Stimulated activated effector memory CD8-positive, alpha-beta T cell treated with anti-CD3 and anti-CD28 coated beads, Interleukin-12 subunit alpha, Interleukin-12 subunit beta, amount 100 ng/mL, for 72 hours (primary cell): ENCODE data around the gene PREX1.
"Not testable (repeated sequence)": the region's sequence is repeated elsewhere in the genome, so short reads cannot be mapped to it uniquely, and the experiment has no call there.

ENCODE experiments used
- ATAC-seq: fragments of 150-1000 bp; cut with Tn5 transposase; 2 replicates; pipeline ENCODE4 v1.10.0; 2021
- DNase-seq, 2 donors: peaks; one replicate each; pipeline ENCODE4 v3.0.0; 2021 to 2022; ENCODE audit warnings: low spot score in 2 of 2
- H3K27ac Mint-ChIP-seq: one replicate; pipeline ENCODE4 v1.8.0; 2022; ENCODE audit warnings: mild to moderate bottlenecking, mixed read lengths
- H3K36me3 Mint-ChIP-seq: one replicate; pipeline ENCODE4 v1.8.0; 2022; ENCODE audit warnings: mild to moderate bottlenecking, mixed read lengths
- H3K4me1 Mint-ChIP-seq: one replicate; pipeline ENCODE4 v1.8.0; 2022; ENCODE audit warnings: mixed read lengths
- H3K4me3 Mint-ChIP-seq: one replicate; pipeline ENCODE4 v1.8.0; 2022; ENCODE audit warnings: mild to moderate bottlenecking, mixed read lengths
- H3K9me3 Mint-ChIP-seq: one replicate; pipeline ENCODE4 v1.8.0; 2022; ENCODE audit warnings: mixed read lengths

Gene PREX1

DNA sequence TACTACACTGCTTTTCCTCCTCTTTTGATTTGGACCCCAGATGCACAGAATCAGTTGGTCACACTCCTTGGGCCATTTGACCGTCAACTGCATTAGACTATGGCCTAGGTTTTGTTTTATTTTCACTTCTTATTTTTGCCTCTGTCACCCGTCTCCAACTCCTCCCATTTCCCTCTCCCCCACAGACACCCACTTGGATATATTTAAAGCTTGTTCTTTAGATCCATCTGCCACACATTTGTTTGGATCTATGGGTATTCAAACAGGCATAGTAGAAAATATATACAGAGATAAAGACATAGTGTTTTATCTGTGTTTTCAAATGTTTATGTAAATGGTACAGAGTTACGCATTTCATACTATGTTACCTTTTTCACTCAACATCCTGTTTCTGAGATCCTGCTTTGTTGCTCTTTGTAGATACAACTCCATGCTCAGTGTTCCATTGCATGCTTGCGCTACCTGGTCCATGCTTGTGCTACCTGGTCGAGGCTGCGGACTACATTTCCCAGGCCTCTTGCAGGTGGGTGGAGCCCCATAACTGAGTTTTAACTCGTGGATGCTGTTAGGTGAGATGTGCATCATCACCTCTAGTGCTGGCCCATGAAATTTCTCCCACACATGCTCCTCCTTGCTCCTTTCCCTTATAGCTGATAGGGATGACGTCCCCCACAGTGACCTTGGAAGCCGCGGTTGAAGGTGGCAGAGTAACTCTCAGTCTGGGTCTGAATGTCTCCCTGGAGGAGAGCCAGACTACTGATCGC, 11.5 kb upstream of the PREX1 start:
- no peak overlapping the region for H3K4me3 Mint-ChIP-seq
- DNase-seq (no peak), ATAC-seq (no peak)
- H3K4me1 Mint-ChIP-seq, result peaks cover 12% of the 10 kb centered on the region
- H3K36me3 Mint-ChIP-seq, result no peaks in the 10 kb centered on the region
- no peaks in the 10 kb centered on the region for H3K9me3 Mint-ChIP-seq
- no peak overlapping the region for H3K27ac Mint-ChIP-seq

DNA sequence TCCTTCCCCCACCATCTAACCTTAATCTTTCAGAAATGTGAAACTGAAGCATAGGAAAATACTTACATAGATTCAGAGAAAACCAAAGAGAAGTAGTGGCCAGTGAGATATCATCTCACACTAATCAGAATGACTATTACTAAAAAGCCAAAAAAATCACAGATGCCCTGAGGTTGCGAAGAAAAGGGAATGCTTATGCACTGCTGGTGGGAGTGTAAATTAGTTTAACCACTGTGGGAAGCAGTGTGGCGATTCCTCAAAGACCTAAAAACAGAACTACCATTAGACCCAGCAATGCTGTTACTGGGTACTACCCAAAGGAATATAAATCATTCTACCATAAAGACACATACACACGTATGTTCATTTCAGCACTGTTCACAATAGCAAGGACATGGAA, 9.2 kb upstream of the PREX1 start:
- Mint-ChIP-seq H3K27ac (no peak overlapping the region), H3K9me3 (no peaks in the 10 kb centered on the region), H3K4me3 (no peak overlapping the region), H3K36me3 (no peaks in the 10 kb centered on the region), H3K4me1 (peaks cover 12% of the 10 kb centered on the region)
- ATAC-seq (no peak), DNase-seq (no peak)

DNA sequence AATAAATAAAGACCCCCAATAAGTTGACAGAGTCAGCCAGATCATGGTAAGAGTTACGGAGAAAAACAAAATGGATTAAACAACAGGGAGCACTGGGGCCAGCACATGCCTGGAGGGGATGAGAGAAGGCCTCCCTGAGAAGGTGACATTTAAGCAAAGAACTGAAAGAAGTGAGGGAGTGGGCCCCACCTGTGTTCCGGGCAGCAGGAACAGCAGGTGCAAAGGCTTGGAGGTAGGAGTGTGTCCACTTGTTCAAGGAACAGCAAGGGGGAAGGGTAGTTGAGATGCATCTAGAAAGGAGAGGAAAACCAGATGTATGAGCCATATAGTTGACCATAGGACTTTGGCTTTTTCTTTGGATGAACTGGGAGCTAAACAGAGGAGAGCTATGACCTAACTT, 7.6 kb upstream of the PREX1 start:
- H3K36me3 Mint-ChIP-seq, result no peaks in the 10 kb centered on the region
- ATAC-seq (no peak), DNase-seq (no peak)
- no peaks in the 10 kb centered on the region for H3K9me3 Mint-ChIP-seq
- H3K27ac Mint-ChIP-seq, result peak overlapping the region; percentile 50
- no peak overlapping the region for H3K4me3 Mint-ChIP-seq
- H3K4me1 Mint-ChIP-seq, result peaks cover 12% of the 10 kb centered on the region

DNA sequence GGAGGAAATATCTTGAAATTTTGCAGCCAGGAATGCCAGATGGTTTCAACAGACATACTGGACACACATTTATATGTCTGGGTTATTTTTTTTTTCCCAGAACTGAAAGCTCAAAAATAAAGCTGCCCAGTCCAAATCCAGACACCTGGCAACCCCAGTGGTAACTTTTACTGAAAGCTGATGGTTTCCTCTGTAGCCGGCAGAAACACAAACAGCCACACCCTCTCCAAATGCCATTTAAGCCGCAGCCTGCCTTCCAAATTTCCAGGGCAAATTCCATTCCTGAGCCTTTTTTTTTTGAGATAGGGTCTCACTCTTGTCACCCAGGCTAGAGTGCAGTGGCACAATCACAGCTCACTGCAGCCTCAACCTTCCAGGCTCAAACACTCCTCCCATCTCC, 6.5 kb upstream of the PREX1 start:
- Mint-ChIP-seq H3K4me1 (peaks cover 12% of the 10 kb centered on the region), H3K27ac (no peak overlapping the region), H3K36me3 (no peaks in the 10 kb centered on the region), H3K4me3 (no peak overlapping the region), H3K9me3 (no peaks in the 10 kb centered on the region)
- no peak for ATAC-seq
- no peak for DNase-seq

DNA sequence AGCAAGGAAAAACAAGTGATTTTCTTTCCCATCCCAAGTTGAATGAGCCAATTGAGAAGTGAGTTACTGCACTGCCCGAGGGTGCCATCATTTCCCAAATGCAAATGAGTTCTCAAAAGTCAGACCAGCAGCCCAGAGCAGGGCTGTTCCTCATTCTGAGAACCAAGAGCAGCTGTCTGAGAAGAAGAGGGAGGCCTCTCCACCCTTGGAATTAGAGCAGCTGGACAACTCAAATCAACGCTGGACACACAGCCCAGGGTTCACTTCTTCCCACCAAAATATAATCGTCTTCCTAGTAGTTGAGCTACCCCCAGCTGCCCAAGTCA, 4.6 kb upstream of the PREX1 start:
- H3K9me3 Mint-ChIP-seq, result no peaks in the 10 kb centered on the region
- no peak for ATAC-seq
- no peaks in the 10 kb centered on the region for H3K36me3 Mint-ChIP-seq
- H3K27ac Mint-ChIP-seq, result peak overlapping the region; percentile 21
- H3K4me3 Mint-ChIP-seq, result no peak overlapping the region
- peaks cover 21% of the 10 kb centered on the region for H3K4me1 Mint-ChIP-seq
- DNase-seq, result no peak

DNA sequence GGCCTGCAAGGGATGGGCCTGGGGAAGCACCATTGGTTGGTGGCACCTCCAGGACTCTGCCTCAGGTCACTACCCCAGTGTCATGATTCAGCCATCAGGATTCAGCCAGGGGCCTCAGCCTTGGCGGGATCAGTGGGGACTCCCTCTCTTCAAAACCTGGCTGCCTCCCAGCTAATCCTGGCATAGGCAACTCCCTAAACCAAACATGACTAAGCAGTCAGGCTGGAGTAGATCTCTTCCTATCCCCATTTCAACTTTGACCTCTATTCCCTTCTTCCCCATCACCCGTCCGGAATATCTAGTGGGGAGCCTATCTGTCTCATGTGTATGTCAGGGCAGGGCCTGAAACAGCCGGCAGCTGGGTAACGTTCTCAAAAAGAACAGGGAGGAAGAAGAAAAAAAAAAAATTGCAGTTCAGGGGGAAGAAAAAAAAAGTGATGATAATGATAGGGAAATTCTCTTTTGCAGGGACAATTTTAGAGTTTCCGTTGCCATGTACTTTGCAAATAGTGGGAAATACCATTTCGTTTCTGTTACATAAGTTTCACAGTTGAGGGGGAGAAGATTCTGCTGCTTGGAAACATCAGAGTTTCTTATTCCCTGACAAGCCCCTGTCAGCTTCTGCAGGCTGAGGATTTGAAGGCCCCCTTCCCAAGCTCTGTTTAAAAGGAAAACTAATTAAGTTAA, 4.1 kb upstream of the PREX1 start:
- ATAC-seq, result no peak
- H3K4me1 Mint-ChIP-seq, result peaks cover 21% of the 10 kb centered on the region
- H3K27ac Mint-ChIP-seq, result peak overlapping the region; percentile 21
- H3K9me3 Mint-ChIP-seq, result no peaks in the 10 kb centered on the region
- no peak for DNase-seq
- H3K4me3 Mint-ChIP-seq, result no peak overlapping the region
- peaks cover 3% of the 10 kb centered on the region for H3K36me3 Mint-ChIP-seq

DNA sequence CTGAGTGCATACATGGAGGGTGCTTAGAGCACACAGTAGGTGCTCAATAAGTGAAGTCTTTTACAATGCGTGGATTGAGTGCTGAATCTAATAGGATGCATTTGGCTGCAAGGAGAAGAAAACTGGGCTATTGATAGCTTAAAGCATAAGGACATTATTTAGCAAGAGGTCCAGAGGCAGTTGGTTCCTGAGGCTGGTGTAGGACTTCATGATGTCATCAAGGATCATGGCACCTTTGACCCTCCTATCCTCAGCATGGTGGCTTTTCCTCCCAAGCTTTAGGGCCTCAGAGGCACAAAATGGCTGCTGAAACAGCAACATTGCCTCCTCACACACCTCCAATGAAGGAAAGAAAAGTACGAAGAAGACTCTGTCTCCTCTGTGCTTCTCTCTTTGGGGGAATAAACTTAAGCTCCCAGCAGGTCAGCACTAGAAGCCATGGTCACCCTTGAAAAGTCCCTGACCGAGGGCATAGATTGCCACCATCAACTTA, 3.1 kb upstream of the PREX1 start:
- Mint-ChIP-seq H3K27ac (no peak overlapping the region), H3K36me3 (peaks cover 13% of the 10 kb centered on the region), H3K4me3 (no peak overlapping the region), H3K9me3 (no peaks in the 10 kb centered on the region), H3K4me1 (peaks cover 19% of the 10 kb centered on the region)
- ATAC-seq, result no peak
- no peak for DNase-seq

DNA sequence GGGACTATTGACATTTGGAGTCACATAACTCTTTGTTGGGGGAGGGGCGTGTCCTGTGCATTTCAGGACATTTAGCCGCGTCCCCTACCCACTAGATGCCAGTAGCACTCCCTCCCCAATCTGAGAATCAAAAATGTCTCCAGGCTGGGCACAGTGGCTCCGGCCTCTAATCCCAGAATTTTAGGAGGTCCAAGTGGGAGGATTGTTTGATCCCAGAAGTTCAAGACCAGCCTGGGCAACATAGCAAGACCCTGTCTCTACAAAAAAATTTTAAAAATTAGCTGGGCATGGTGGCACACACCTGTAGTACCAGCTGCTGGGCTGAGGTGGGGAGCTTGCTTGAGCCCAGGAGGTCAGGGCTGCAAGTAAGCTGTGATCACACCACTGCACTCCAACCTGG, 2.1 kb upstream of the PREX1 start:
- peaks cover 16% of the 10 kb centered on the region for H3K36me3 Mint-ChIP-seq
- H3K4me1 Mint-ChIP-seq, result peaks cover 20% of the 10 kb centered on the region
- ATAC-seq, result no peak
- no peak overlapping the region for H3K27ac Mint-ChIP-seq
- DNase-seq, result no peak
- no peaks in the 10 kb centered on the region for H3K9me3 Mint-ChIP-seq
- no peak overlapping the region for H3K4me3 Mint-ChIP-seq

DNA sequence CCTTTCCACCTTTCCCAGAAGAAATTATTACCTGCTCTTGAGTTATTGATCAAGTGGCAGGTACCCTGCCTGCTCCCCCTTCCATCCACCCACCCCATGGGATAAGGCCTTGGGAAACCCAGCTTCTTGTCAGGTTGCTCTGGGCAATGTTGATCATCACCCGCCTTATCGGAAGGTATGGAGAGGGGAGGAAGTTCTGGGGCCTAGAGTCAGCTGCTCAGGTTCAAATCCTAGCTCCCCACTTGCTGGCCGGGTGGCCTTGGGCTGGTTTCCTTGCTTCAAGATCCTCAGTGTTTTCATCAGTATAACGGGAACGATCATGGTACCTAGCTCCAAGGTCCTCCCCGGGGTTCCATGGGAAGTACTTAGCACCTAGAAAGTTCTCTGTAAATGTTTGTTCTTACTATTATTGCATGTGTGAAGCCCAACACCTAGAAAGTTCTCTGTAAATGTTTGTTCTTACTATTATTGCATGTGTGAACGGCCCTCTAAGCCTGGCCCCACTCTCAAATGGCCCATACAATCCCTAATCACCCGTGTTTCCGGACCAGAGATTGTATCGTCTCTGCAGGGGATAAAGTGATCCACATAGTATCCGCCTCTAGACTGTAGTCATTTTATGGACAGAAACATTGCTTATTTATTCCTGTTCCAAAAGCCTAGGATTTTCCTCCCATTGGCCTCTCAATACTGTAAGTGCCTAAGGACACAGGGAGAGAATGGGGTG, 1.1 kb upstream of the PREX1 start:
- ATAC-seq, result no peak
- no peak for DNase-seq
- no peaks in the 10 kb centered on the region for H3K9me3 Mint-ChIP-seq
- peak overlapping the region; percentile 79 for H3K4me3 Mint-ChIP-seq
- peak overlapping the region; percentile 92 for H3K27ac Mint-ChIP-seq
- peaks cover 30% of the 10 kb centered on the region for H3K4me1 Mint-ChIP-seq
- peaks cover 27% of the 10 kb centered on the region for H3K36me3 Mint-ChIP-seq

DNA sequence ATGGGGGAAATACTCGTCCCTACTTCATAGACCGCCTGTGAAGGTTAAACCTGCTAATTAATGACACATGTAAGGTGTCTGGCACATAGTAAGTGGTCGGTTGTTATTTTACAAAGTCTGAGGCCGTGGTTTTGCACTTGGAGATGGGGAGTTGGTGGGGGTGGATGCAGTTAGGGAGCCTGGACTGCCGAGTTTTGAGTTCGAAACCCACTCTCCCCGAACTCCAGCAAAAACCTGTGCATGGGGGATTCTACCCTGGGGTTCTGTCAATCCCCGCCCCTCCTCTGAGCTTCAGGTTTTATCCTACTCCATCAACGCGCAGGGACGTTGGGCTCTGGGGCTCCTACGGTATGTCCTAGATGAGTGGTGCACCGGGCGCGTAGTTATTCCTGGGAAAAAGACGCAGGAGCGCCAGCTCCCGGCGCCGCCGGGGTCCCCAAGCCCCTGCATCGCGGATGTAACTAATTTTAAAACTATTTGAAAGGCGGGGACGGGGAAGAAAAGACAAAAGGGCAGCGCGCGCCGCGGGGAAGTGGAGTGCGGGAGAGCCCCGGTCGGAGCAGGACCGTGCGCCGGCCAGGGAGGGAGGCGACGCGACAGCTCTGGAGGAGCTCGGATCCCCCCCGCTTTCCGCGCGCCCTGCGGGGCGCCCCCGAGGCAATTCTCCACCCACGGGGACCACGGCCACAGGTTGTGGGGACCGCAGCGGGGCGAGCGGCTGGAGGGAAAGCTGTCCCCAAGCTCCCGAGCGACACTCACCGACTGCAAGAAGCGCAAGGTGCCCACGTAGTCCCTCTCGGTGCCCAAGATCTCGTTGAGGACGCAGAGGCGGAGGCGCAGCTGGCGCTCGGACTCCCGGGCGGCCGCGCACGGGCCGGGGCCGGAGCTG, 672 bp downstream of the PREX1 start:
- DNase-seq (peak; percentile 48 to 79), ATAC-seq (peak; percentile 20)
- H3K27ac Mint-ChIP-seq, result peak overlapping the region; percentile 90
- H3K36me3 Mint-ChIP-seq, result peaks cover 43% of the 10 kb centered on the region
- peaks cover 48% of the 10 kb centered on the region for H3K4me1 Mint-ChIP-seq
- no peaks in the 10 kb centered on the region for H3K9me3 Mint-ChIP-seq
- H3K4me3 Mint-ChIP-seq, result peak overlapping the region; percentile 96

DNA sequence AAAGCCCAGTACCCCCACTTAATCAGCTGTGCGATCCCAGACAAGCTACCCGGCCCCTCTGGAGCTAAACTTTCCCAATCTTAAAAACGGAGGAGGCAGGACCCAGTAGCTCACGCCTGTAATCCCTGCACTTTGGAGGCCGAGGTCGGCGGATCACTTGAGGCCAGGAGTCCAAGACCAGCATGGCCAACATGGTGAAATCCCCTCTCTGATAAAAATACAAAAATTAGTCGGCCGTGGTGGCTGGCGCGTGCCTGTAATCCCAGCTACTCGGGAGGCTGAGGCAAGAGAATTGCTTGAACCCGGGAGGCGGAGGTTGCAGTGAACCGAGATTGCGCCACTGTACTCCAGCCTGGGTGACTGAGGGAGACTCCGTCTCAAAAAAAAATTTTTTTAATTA, 1.3 kb downstream of the PREX1 start:
- not testable (repeated sequence) for ATAC-seq, H3K9me3 Mint-ChIP-seq
- Mint-ChIP-seq H3K4me1 (peaks cover 54% of the 10 kb centered on the region), H3K27ac (peak overlapping the region; percentile 90), H3K36me3 (peaks cover 45% of the 10 kb centered on the region), H3K4me3 (peak overlapping the region; percentile 96)
- peak in 1 of 2 donors; percentile 62 for DNase-seq

DNA sequence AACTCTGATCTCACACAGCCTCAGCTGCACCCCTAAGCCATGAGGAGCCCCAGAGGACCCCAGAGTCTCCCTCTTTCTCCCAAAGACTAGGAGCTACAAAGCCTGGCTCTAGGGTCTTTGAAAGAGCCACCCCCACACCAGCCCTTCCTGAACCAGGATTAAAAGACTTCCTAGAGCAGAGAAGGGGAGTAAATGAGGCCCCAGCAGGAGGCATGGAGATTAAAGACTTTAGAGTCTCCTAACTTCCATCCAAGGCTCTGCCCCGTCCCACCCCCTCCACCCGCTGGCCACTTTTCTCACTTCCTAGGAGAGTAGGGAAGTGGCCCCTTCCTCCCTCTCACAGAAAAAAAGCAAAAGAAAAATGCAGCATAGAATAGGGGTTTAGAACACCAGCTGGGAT, 1.7 kb downstream of the PREX1 start:
- peak overlapping the region; percentile 96 for H3K4me3 Mint-ChIP-seq
- H3K36me3 Mint-ChIP-seq, result peaks cover 49% of the 10 kb centered on the region
- H3K27ac Mint-ChIP-seq, result peak overlapping the region; percentile 90
- H3K9me3 Mint-ChIP-seq, result no peaks in the 10 kb centered on the region
- H3K4me1 Mint-ChIP-seq, result peaks cover 58% of the 10 kb centered on the region
- DNase-seq, result peak in 1 of 2 donors; percentile 54
- ATAC-seq, result no peak

DNA sequence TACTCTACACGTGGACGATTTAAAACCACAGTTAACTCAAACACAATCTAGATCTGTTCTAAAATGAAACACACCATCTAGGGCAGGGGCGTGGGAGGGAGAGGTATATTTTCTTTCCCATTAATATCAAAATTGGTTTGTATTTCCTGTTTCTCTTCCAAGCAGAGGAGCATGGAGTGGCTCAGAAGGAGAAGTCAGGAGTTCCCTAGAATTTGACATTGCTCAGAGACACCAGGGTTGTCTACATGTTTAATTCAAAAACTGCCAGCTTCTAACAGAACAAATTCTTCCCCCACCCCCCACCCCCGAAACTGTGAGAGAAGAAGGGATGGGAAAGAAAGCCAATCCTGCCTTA, 2.3 kb downstream of the PREX1 start:
- H3K4me1 Mint-ChIP-seq, result peaks cover 64% of the 10 kb centered on the region
- ATAC-seq, result no peak
- H3K36me3 Mint-ChIP-seq, result peaks cover 54% of the 10 kb centered on the region
- DNase-seq, result no peak
- H3K9me3 Mint-ChIP-seq, result no peaks in the 10 kb centered on the region
- H3K4me3 Mint-ChIP-seq, result peak overlapping the region; percentile 96
- H3K27ac Mint-ChIP-seq, result peak overlapping the region; percentile 90

DNA sequence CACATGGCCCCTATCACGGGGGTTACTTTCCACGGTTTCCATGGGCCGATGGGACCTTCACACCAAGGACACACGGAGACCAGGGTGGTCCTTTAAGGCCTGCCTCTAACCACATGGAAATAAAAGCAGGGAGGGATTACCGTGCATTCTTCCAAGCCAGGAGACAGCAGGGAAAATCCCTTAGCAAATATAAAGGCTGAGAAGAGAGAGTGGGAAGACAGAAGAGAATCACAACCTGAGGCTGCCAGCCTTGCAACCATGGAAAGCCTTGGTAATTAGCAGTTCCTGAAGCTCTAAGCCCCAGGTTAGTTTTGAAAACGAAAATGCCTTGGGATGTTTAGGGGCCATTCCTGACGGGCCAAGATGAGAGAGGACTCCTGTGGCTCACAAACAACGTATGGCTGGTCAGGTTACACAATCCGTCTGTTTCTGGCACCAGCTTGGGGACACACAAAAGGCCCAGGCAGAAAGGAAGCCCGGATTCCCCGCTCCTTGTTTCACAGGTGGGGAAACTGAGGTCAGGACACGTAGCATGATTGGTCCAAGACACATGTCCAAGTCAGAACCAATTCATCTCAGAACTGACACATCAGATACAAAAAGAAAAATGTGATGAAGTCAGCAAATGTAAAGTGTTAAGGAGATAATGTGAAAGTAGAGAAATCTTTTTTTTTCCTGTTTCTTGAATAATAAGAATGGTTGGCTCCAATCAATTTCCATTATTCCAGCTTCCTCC, 2.8 kb downstream of the PREX1 start:
- Mint-ChIP-seq H3K4me3 (peak overlapping the region; percentile 96), H3K36me3 (peaks cover 60% of the 10 kb centered on the region), H3K4me1 (peaks cover 69% of the 10 kb centered on the region), H3K9me3 (no peaks in the 10 kb centered on the region), H3K27ac (peak overlapping the region; percentile 90)
- DNase-seq (peak in 1 of 2 donors; percentile 67), ATAC-seq (no peak)
